Parathyroid adenoma (tissue), 2 donors: ENCODE measurements around the gene ADCY4.
"Not testable (repeated sequence)": the region's sequence is repeated elsewhere in the genome, so short reads cannot be mapped to it uniquely, and the experiment has no call there.

Experiments
- H2AFZ ChIP-seq: fragments of 300-600 bp; sonication (generic); one replicate; pipeline ENCODE4 v1.7.0; 2017; ENCODE audit warnings: antibody characterized with exemption, mild to moderate bottlenecking
- H3K27ac ChIP-seq: fragments of 300-600 bp; sonication (generic); one replicate; pipeline ENCODE4 v1.7.0; 2017
- H3K27me3 ChIP-seq: fragments of 300-600 bp; sonication (generic); one replicate; pipeline ENCODE4 v1.7.0; 2017; ENCODE audit warnings: low read length; ENCODE audit not compliant: control insufficient read depth, insufficient read depth
- H3K36me3 ChIP-seq: fragments of 300-600 bp; sonication (generic); one replicate; pipeline ENCODE4 v1.7.0; 2017; ENCODE audit warnings: low read length; ENCODE audit not compliant: control insufficient read depth, insufficient read depth
- H3K4me1 ChIP-seq: fragments of 300-600 bp; sonication (generic); one replicate; pipeline ENCODE4 v1.7.0; 2017; ENCODE audit warnings: control low read depth
- H3K4me2 ChIP-seq: fragments of 300-600 bp; sonication (generic); one replicate; pipeline ENCODE4 v1.7.0; 2017; ENCODE audit warnings: low read length
- H3K4me3 ChIP-seq: fragments of 300-600 bp; sonication (generic); one replicate; pipeline ENCODE4 v1.7.0; 2017; ENCODE audit warnings: low read depth, low read length
- H3K79me2 ChIP-seq: fragments of 300-600 bp; sonication (generic); one replicate; pipeline ENCODE4 v1.7.0; 2017; ENCODE audit warnings: control low read depth
- H3K9ac ChIP-seq: fragments of 300-600 bp; sonication (generic); one replicate; pipeline ENCODE4 v1.7.0; 2017; ENCODE audit warnings: mild to moderate bottlenecking
- H3K9me3 ChIP-seq: fragments of 300-600 bp; sonication (generic); one replicate; pipeline ENCODE4 v1.7.0; 2017; ENCODE audit warnings: low read length; ENCODE audit not compliant: control insufficient read depth
- CTCF ChIP-seq: fragments of 300-600 bp; sonication (generic); IDR thresholded peaks from one replicate; pipeline ENCODE4 v1.7.0; 2017; ENCODE audit warnings: antibody characterized with exemption, mild to moderate bottlenecking
- donor health status: primary hyperparathyroidism.

ADCY4 gene

GRCh38 chr14:24377126-24377525, 42.3 kb upstream of the ADCY4 start:
- H3K79me2 ChIP-seq: no peaks in the 10 kb centered on the region
- H3K36me3 ChIP-seq: no peaks in the 10 kb centered on the region
- H3K4me2 ChIP-seq: no peak overlapping the region
- no peak overlapping the region for H3K27ac ChIP-seq
- no peak overlapping the region for H3K4me3 ChIP-seq
- TF ChIP-seq CTCF: no peak
- H3K9ac ChIP-seq: no peak overlapping the region
- H3K27me3 ChIP-seq: no peaks in the 10 kb centered on the region
- H2AFZ ChIP-seq: peak overlapping the region; percentile 47
- no peaks in the 10 kb centered on the region for H3K9me3 ChIP-seq
- peaks cover 14% of the 10 kb centered on the region for H3K4me1 ChIP-seq

- TF ChIP-seq CTCF: no peak
- Histone ChIP-seq H3K9me3 (no peaks in the 10 kb centered on the region), H2AFZ (no peak overlapping the region), H3K27me3 (no peaks in the 10 kb centered on the region), H3K4me2 (no peak overlapping the region), H3K36me3 (no peaks in the 10 kb centered on the region), H3K9ac (no peak overlapping the region), H3K79me2 (no peaks in the 10 kb centered on the region), H3K4me3 (no peak overlapping the region), H3K27ac (no peak overlapping the region), H3K4me1 (peaks cover 14% of the 10 kb centered on the region)
These were observed 41.7 kb upstream of the ADCY4 start for GRCh38 chr14:24376448-24377070.

GRCh38 chr14:24372701-24373416, 38.0 kb upstream of the ADCY4 start:
- Histone ChIP-seq H3K36me3 (no peaks in the 10 kb centered on the region), H3K4me3 (no peak overlapping the region), H3K79me2 (no peaks in the 10 kb centered on the region), H3K27ac (no peak overlapping the region), H3K4me1 (peaks cover 11% of the 10 kb centered on the region), H3K27me3 (no peaks in the 10 kb centered on the region), H3K9ac (no peak overlapping the region), H3K4me2 (no peak overlapping the region), H3K9me3 (no peaks in the 10 kb centered on the region), H2AFZ (no peak overlapping the region)
- no peak for TF ChIP-seq CTCF

- not testable (repeated sequence) for H3K9me3 ChIP-seq, H3K36me3 ChIP-seq, H3K27me3 ChIP-seq, H3K4me3 ChIP-seq, H3K79me2 ChIP-seq, H3K4me2 ChIP-seq, H3K27ac ChIP-seq, H3K9ac ChIP-seq, H2AFZ ChIP-seq
- H3K4me1 ChIP-seq: peaks cover 11% of the 10 kb centered on the region
These were observed 36.7 kb upstream of the ADCY4 start for GRCh38 chr14:24371605-24372004.

- Histone ChIP-seq H2AFZ (no peak overlapping the region), H3K27me3 (no peaks in the 10 kb centered on the region), H3K79me2 (no peaks in the 10 kb centered on the region), H3K4me3 (no peak overlapping the region), H3K36me3 (no peaks in the 10 kb centered on the region), H3K9ac (no peak overlapping the region), H3K4me1 (peaks cover 15% of the 10 kb centered on the region), H3K9me3 (no peaks in the 10 kb centered on the region), H3K27ac (no peak overlapping the region), H3K4me2 (no peak overlapping the region)
- no peak for TF ChIP-seq CTCF
These were observed 35.9 kb upstream of the ADCY4 start for GRCh38 chr14:24370748-24371147.
